HL-60 (cell line): Measurements from ENCODE around the gene HOXC5.

Source experiments
- DNase-seq, 2 experiments: peaks; one replicate each; pipeline ENCODE4 v3.0.0-alpha.2; 2010 to 2020; ENCODE audit warnings: low read depth in 1 of 2, low spot score in 1 of 2
- H3K27ac ChIP-seq: fragments of 250-450 bp; sonication (Bioruptor Pico); replicated peaks from 2 replicates; pipeline ENCODE4 v1.5.1; 2020; ENCODE audit warnings: mild to moderate bottlenecking, moderate library complexity
- H3K27me3 ChIP-seq: fragments of 250-450 bp; sonication (Bioruptor Pico); 2 replicates; pipeline ENCODE4 v1.5.1; 2021; ENCODE audit warnings: mild to moderate bottlenecking, moderate library complexity; ENCODE audit not compliant: insufficient read depth, poor library complexity, severe bottlenecking
- H3K4me3 ChIP-seq: replicated peaks from 2 replicates; pipeline ENCODE4 v1.5.1; 2011; ENCODE audit warnings: mild to moderate bottlenecking, control low read depth, low read length; ENCODE audit not compliant: insufficient read depth
- CTCF ChIP-seq: IDR thresholded peaks from one replicate; pipeline ENCODE4 v1.5.1; 2011; ENCODE audit warnings: low read length, control low read depth, inconsistent platforms; ENCODE audit not compliant: insufficient read depth
- GABPA ChIP-seq: IDR thresholded peaks from 2 replicates; pipeline ENCODE4 v1.6.1; 2012; ENCODE audit warnings: low read depth
- POLR2AphosphoS5 ChIP-seq: IDR thresholded peaks from 2 replicates; pipeline ENCODE4 v1.6.1; 2012; ENCODE audit warnings: low read depth
- REST ChIP-seq: IDR thresholded peaks from 2 replicates; pipeline ENCODE4 v1.6.1; 2012; ENCODE audit warnings: low read depth; ENCODE audit not compliant: insufficient replicate concordance
- SPI1 ChIP-seq: IDR thresholded peaks from 2 replicates; pipeline ENCODE4 v1.6.1; 2012; ENCODE audit warnings: low read depth, mild to moderate bottlenecking, borderline replicate concordance

HOXC5 gene

GRCh38 chr12:54006559-54007220 lies 26.2 kb upstream of the HOXC5 start:
- no peak for TF ChIP-seq SPI1
- no peak for DNase-seq
- Histone ChIP-seq H3K27ac (no peak overlapping the region), H3K4me3 (peak overlapping the region; percentile 5; the same call in 1 of the 2 replicates), H3K27me3 (peaks cover 87% of the 10 kb centered on the region)

- Histone ChIP-seq H3K4me3 (no peak overlapping the region), H3K27me3 (peaks cover 82% of the 10 kb centered on the region), H3K27ac (no peak overlapping the region)
- TF ChIP-seq CTCF, result no peak
- TF ChIP-seq SPI1, result no peak
- TF ChIP-seq REST, result no peak
- TF ChIP-seq POLR2AphosphoS5, result no peak
- no peak for TF ChIP-seq GABPA
- no peak for DNase-seq
Observed at GRCh38 chr12:54007538-54008259, 25.2 kb upstream of the HOXC5 start.

DNA sequence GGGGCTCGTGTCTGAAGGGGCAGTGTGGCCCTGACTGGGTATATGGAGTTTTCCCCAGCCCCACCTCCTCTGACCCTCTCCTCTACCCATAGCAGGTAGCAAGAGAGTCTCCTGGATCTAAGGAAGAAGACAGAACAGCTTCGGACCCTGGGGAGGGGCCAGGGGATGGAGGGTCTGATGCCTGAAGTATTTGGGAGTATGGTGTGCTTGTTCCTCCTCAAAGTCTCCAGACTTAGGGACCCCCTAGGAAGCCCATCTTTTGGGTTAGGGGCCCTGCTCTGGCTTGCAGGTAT lies 24.6 kb upstream of the HOXC5 start:
- H3K27ac ChIP-seq, result no peak overlapping the region
- TF ChIP-seq CTCF, result no peak
- no peak for TF ChIP-seq POLR2AphosphoS5
- TF ChIP-seq REST, result no peak
- TF ChIP-seq GABPA, result no peak
- TF ChIP-seq SPI1, result no peak
- H3K27me3 ChIP-seq, result peaks cover 84% of the 10 kb centered on the region
- no peak for DNase-seq
- H3K4me3 ChIP-seq, result no peak overlapping the region

GRCh38 chr12:54009171-54010052 lies 23.4 kb upstream of the HOXC5 start:
- Histone ChIP-seq H3K27ac (no peak overlapping the region), H3K27me3 (peaks cover 86% of the 10 kb centered on the region), H3K4me3 (no peak overlapping the region)
- no peak for TF ChIP-seq SPI1
- TF ChIP-seq REST, result no peak
- TF ChIP-seq GABPA, result no peak
- TF ChIP-seq POLR2AphosphoS5, result no peak
- TF ChIP-seq CTCF, result no peak
- no peak for DNase-seq
